SJSA1 (cell line): ENCODE results near the gene CHRND. TPM values are rescaled to one million over a fixed set of nuclear protein-coding genes. Genes with fewer than 3 reads are reported as not detected.

Experiments
- DNase-seq, 2 experiments: peaks; one replicate each; pipeline ENCODE4 v3.0.0-alpha.2; 2015 to 2020; ENCODE audit warnings: low spot score in 2 of 2, low read depth in 1 of 2
- H3K27ac ChIP-seq: fragments of 250-450 bp; sonication (Bioruptor Pico); 2 replicates; pipeline ENCODE4 v1.5.1; 2020; ENCODE audit warnings: mild to moderate bottlenecking, moderate library complexity
- H3K27me3 ChIP-seq: fragments of 250-450 bp; sonication (Bioruptor Pico); replicated peaks from 2 replicates; pipeline ENCODE4 v1.5.1; 2020; ENCODE audit warnings: mild to moderate bottlenecking, moderate library complexity
- H3K36me3 ChIP-seq: fragments of 250-450 bp; sonication (Bioruptor Pico); 2 replicates; pipeline ENCODE4 v1.5.1; 2020; ENCODE audit warnings: mild to moderate bottlenecking
- H3K4me1 ChIP-seq: fragments of 250-450 bp; sonication (Bioruptor Pico); replicated peaks from 2 replicates; pipeline ENCODE4 v1.6.1; 2021; ENCODE audit warnings: mild to moderate bottlenecking
- H3K4me3 ChIP-seq: fragments of 250-450 bp; sonication (Bioruptor Pico); 2 replicates; pipeline ENCODE4 v1.5.1; 2020; ENCODE audit warnings: mild to moderate bottlenecking
- H3K9me3 ChIP-seq: fragments of 250-450 bp; sonication (Bioruptor Pico); replicated peaks from 2 replicates; pipeline ENCODE4 v1.5.1; 2020; ENCODE audit warnings: mild to moderate bottlenecking
- total RNA-seq: library from RNA; depleted of rRNA; stranded (reverse); fragments of >200 nt; shearing (Covaris generic); gene quantifications from 2 replicates; pipeline ENCODE4 v1.2.3, GENCODE V29; 2014

Gene CHRND
- total RNA-seq, 1 experiment from 2014 or later = not detected

GRCh38 chr2:232503809-232504323, 22.1 kb upstream of the CHRND start:
- H3K4me1 ChIP-seq = no peaks in the 10 kb centered on the region; the same call in 1 of the 2 replicates
- no peaks in the 10 kb centered on the region for H3K36me3 ChIP-seq
- no peak overlapping the region for H3K4me3 ChIP-seq
- no peak overlapping the region for H3K27ac ChIP-seq
- H3K27me3 ChIP-seq = peaks cover 54% of the 10 kb centered on the region
- no peaks in the 10 kb centered on the region for H3K9me3 ChIP-seq
- no peak for DNase-seq

GRCh38 chr2:232504438-232504837, 21.5 kb upstream of the CHRND start:
- no peak overlapping the region for H3K27ac ChIP-seq
- H3K9me3 ChIP-seq = no peaks in the 10 kb centered on the region
- H3K4me3 ChIP-seq = no peak overlapping the region
- no peaks in the 10 kb centered on the region for H3K36me3 ChIP-seq
- H3K27me3 ChIP-seq = peaks cover 54% of the 10 kb centered on the region
- H3K4me1 ChIP-seq = no peaks in the 10 kb centered on the region; the same call in 1 of the 2 replicates
- DNase-seq = no peak

GRCh38 chr2:232505856-232506255, 20.1 kb upstream of the CHRND start:
- H3K27me3 ChIP-seq = peaks cover 54% of the 10 kb centered on the region
- H3K9me3 ChIP-seq = no peaks in the 10 kb centered on the region
- no peak for DNase-seq
- H3K36me3 ChIP-seq = no peaks in the 10 kb centered on the region
- H3K4me3 ChIP-seq = no peak overlapping the region
- no peaks in the 10 kb centered on the region; the same call in 1 of the 2 replicates for H3K4me1 ChIP-seq
- H3K27ac ChIP-seq = no peak overlapping the region

- DNase-seq = no peak
- H3K4me3 ChIP-seq = no peak overlapping the region
- no peaks in the 10 kb centered on the region for H3K9me3 ChIP-seq
- no peak overlapping the region for H3K27ac ChIP-seq
- peaks cover 48% of the 10 kb centered on the region for H3K27me3 ChIP-seq
- H3K36me3 ChIP-seq = no peaks in the 10 kb centered on the region
- no peaks in the 10 kb centered on the region; the same call in 1 of the 2 replicates for H3K4me1 ChIP-seq
Observed at GRCh38 chr2:232506709-232507108, 19.3 kb upstream of the CHRND start.

- Histone ChIP-seq H3K27me3 (peaks cover 40% of the 10 kb centered on the region), H3K36me3 (no peaks in the 10 kb centered on the region), H3K4me3 (no peak overlapping the region), H3K27ac (no peak overlapping the region), H3K4me1 (no peaks in the 10 kb centered on the region; the same call in 1 of the 2 replicates), H3K9me3 (no peaks in the 10 kb centered on the region)
- no peak for DNase-seq
Observed at GRCh38 chr2:232508251-232508650, 17.7 kb upstream of the CHRND start.

GRCh38 chr2:232511336-232511890, 14.5 kb upstream of the CHRND start:
- Histone ChIP-seq H3K4me3 (no peak overlapping the region), H3K27ac (no peak overlapping the region), H3K27me3 (peaks cover 22% of the 10 kb centered on the region), H3K4me1 (no peaks in the 10 kb centered on the region), H3K9me3 (no peaks in the 10 kb centered on the region), H3K36me3 (no peaks in the 10 kb centered on the region)
- no peak for DNase-seq

GRCh38 chr2:232512602-232513001, 13.4 kb upstream of the CHRND start:
- no peaks in the 10 kb centered on the region for H3K9me3 ChIP-seq
- no peak for DNase-seq
- no peak overlapping the region for H3K27ac ChIP-seq
- H3K4me1 ChIP-seq = no peaks in the 10 kb centered on the region
- no peaks in the 10 kb centered on the region for H3K36me3 ChIP-seq
- H3K27me3 ChIP-seq = peaks cover 12% of the 10 kb centered on the region
- no peak overlapping the region for H3K4me3 ChIP-seq

- Histone ChIP-seq H3K27ac (no peak overlapping the region), H3K36me3 (no peaks in the 10 kb centered on the region), H3K4me1 (no peaks in the 10 kb centered on the region), H3K27me3 (peaks cover 10% of the 10 kb centered on the region), H3K9me3 (no peaks in the 10 kb centered on the region), H3K4me3 (no peak overlapping the region)
- no peak for DNase-seq
Observed at GRCh38 chr2:232513353-232513752, 12.6 kb upstream of the CHRND start.

GRCh38 chr2:232515639-232516038, 10.3 kb upstream of the CHRND start:
- no peak overlapping the region for H3K27ac ChIP-seq
- H3K36me3 ChIP-seq = no peaks in the 10 kb centered on the region
- H3K27me3 ChIP-seq = peaks cover 16% of the 10 kb centered on the region
- H3K4me3 ChIP-seq = no peak overlapping the region
- no peaks in the 10 kb centered on the region for H3K9me3 ChIP-seq
- no peak for DNase-seq
- H3K4me1 ChIP-seq = no peaks in the 10 kb centered on the region

- no peak for DNase-seq
- H3K4me3 ChIP-seq = no peak overlapping the region
- H3K4me1 ChIP-seq = no peaks in the 10 kb centered on the region
- H3K27ac ChIP-seq = no peak overlapping the region
- H3K27me3 ChIP-seq = peaks cover 22% of the 10 kb centered on the region
- no peaks in the 10 kb centered on the region for H3K36me3 ChIP-seq
- H3K9me3 ChIP-seq = no peaks in the 10 kb centered on the region
Observed at GRCh38 chr2:232516551-232516950, 9.4 kb upstream of the CHRND start.

GRCh38 chr2:232518844-232519243, 7.1 kb upstream of the CHRND start:
- no peak overlapping the region for H3K4me3 ChIP-seq
- H3K27ac ChIP-seq = no peak overlapping the region
- peaks cover 42% of the 10 kb centered on the region for H3K27me3 ChIP-seq
- no peak for DNase-seq
- peaks cover 10% of the 10 kb centered on the region for H3K4me1 ChIP-seq
- H3K36me3 ChIP-seq = no peaks in the 10 kb centered on the region
- no peaks in the 10 kb centered on the region for H3K9me3 ChIP-seq

- no peak within 1 kb of the TSS for H3K4me3 ChIP-seq
- peaks cover 44% of the 10 kb centered on the region for H3K27me3 ChIP-seq
- H3K27ac ChIP-seq = no peak within 1 kb of the TSS
- peaks cover 17% of the 10 kb centered on the region for H3K4me1 ChIP-seq
- H3K36me3 ChIP-seq = no peaks in the 10 kb centered on the region
- H3K9me3 ChIP-seq = no peaks in the 10 kb centered on the region
- no peak for DNase-seq
Observed at GRCh38 chr2:232519581-232520438, 6.2 kb upstream of the CHRND start, which contains the start of gene PRSS56. Gene PRSS56 (plus strand): TSS chr2:232520388. CDS start chr2:232520599, 211 bp downstream.

GRCh38 chr2:232520489-232520888, 5.5 kb upstream of the CHRND start:
- Histone ChIP-seq H3K9me3 (no peaks in the 10 kb centered on the region), H3K4me1 (peaks cover 17% of the 10 kb centered on the region), H3K4me3 (no peak overlapping the region), H3K36me3 (no peaks in the 10 kb centered on the region), H3K27ac (no peak overlapping the region), H3K27me3 (peaks cover 49% of the 10 kb centered on the region)
- no peak for DNase-seq

- Histone ChIP-seq H3K27me3 (peaks cover 50% of the 10 kb centered on the region), H3K4me3 (no peak overlapping the region), H3K9me3 (no peaks in the 10 kb centered on the region), H3K27ac (no peak overlapping the region), H3K4me1 (peaks cover 17% of the 10 kb centered on the region), H3K36me3 (no peaks in the 10 kb centered on the region)
- DNase-seq = no peak
Observed at GRCh38 chr2:232521098-232521497, 4.9 kb upstream of the CHRND start.
